Kidney (tissue), 14 donors: ENCODE data around the gene RPRD2. TPM values are rescaled to one million over a fixed set of nuclear protein-coding genes. Genes with fewer than 3 reads are reported as not detected.
A peak's percentile ranks its signal among the peaks of the same experiment; 100 is the strongest.

Experiments
- DNase-seq, 5 donors: peaks; one replicate each; pipeline ENCODE4 v3.0.0-alpha.2; 2013 to 2020
- FAIRE-seq: peaks from 2 replicates; lab custom pipeline; 2012; peaks lifted over from hg19 to GRCh38; lab: Jason Lieb, UNC
- H3K27ac ChIP-seq, 2 donors: one replicate each; pipeline ENCODE4 v1.7.0; 2013; ENCODE audit warnings: low read depth in 2 of 2, low read length in 2 of 2, inconsistent platforms in 1 of 2
- H3K27me3 ChIP-seq: one replicate; pipeline ENCODE4 v1.7.1; 2013; ENCODE audit warnings: low read length, inconsistent platforms; ENCODE audit not compliant: control insufficient read depth, insufficient read depth
- H3K36me3 ChIP-seq, 3 donors: one replicate each; pipeline versions ENCODE4 v1.7.0 to v1.7.1; 2013; ENCODE audit warnings: low read length in 3 of 3, control low read depth in 1 of 3, inconsistent platforms in 1 of 3; ENCODE audit not compliant: insufficient read depth in 3 of 3, control insufficient read depth in 2 of 3
- H3K4me1 ChIP-seq, 3 donors: one replicate each; pipeline versions ENCODE4 v1.7.0 to v1.7.1; 2013; ENCODE audit warnings: low read length in 3 of 3, inconsistent platforms in 1 of 3, low read depth in 1 of 3; ENCODE audit not compliant: control insufficient read depth in 2 of 3, insufficient read depth in 2 of 3
- H3K4me3 ChIP-seq, 3 donors: one replicate each; pipeline versions ENCODE4 v1.7.0 to v1.8.1; 2013; ENCODE audit warnings: low read length in 3 of 3, control low read depth in 1 of 3, inconsistent platforms in 1 of 3
- H3K9ac ChIP-seq, 3 donors: one replicate each; pipeline versions ENCODE4 v1.7.0 to v1.7.1; 2013; ENCODE audit warnings: low read length in 3 of 3, control low read depth in 1 of 3, inconsistent platforms in 1 of 3
- H3K9me3 ChIP-seq, 3 donors: one replicate each; pipeline versions ENCODE4 v1.7.0 to v1.7.1; 2013; ENCODE audit warnings: low read length in 3 of 3, control low read depth in 1 of 3, inconsistent platforms in 1 of 3; ENCODE audit not compliant: control insufficient read depth in 2 of 3, insufficient read depth in 1 of 3
- intact Hi-C: fragments of 100-400 bp; cut with DNase I; formaldehyde crosslinking; loops from one replicate; pipeline ENCODE4 v1.11.1; 2022
- microRNA-seq: library from miRNA; unstranded; fragments of <30 nt; microRNA quantifications from one replicate; pipeline ENCODE4 v1.2.0, GENCODE V29; 2020
- polyA plus RNA-seq: library from polyadenylated mRNA; stranded (reverse); fragments of 350-450 nt; fragmentation: Illumina TruSeq; extraction: RNeasy Lipid Tissue Mini Kit (QIAGEN cat#74804); gene quantifications from one replicate; pipeline ENCODE4 v1.2.3, GENCODE V29; 2014; ENCODE audit warnings: low read depth, low replicate concordance; ENCODE audit not compliant: insufficient read depth
- total RNA-seq: library from RNA; stranded (reverse); fragmentation: NEBNext Ultra II Directional; extraction: Animal tissue kit (Norgen Biotek cat#: 25700); gene quantifications from one replicate; pipeline ENCODE4 v1.2.1, GENCODE V29; 2021
- TF ChIP-seq, protein P1 (sequence below): IDR thresholded peaks from 3 replicates; pipeline ENCODE4 v1.5.1; 2012; ENCODE audit warnings: mild to moderate bottlenecking, moderate library complexity, borderline replicate concordance; ENCODE audit not compliant: insufficient read depth; ENCODE audit errors: extremely low read depth
- donor health status: control.
- donor health status: control.
- donor health status: control.
- donor health status: control.
- donor health status: control.
- donor health status: DM: yes; HTN: yes; CAD: no.
- donor health status: Normal renal cell carcinoma (clear cell type).

Gene RPRD2
- total and polyA plus RNA-seq, 2 donors from 2014 or later: 9.1 to 40.4 TPM

DNA sequence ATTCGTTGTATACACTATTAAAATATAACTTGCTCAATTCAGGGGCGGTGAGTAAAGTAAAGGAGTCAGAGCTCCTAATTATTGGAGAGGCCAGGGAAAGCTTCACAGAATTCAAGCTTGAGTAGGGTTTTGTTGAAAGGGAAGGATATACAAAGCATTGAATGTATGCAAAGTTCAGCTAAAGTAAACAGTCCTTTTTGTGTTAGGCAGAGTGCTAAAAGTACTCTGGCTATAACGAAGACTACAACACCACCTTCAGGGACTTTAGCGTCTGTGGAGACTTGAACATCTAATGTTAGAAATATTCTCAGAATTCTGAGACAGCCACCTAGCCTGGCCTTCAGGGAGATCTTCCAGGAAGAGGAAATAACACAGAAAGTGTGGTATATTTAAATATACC lies 152.7 kb downstream of the RPRD2 start:
- Histone ChIP-seq H3K27ac (no peak overlapping the region), H3K36me3 (no peaks in the 10 kb centered on the region), H3K9me3 (no peaks in the 10 kb centered on the region), H3K9ac (peak overlapping the region in 2 of 3 donors; percentile 2 to 35), H3K27me3 (no peaks in the 10 kb centered on the region), H3K4me1 (peaks cover 2 to 4% (median 3%) of the 10 kb centered on the region in 3 donors), H3K4me3 (peak overlapping the region; percentile 0 to 75 (median 9))
- intact Hi-C loops: no loop called here
- FAIRE-seq (no peak), DNase-seq (peak in 1 of 5 donors; percentile 48)
- TF ChIP-seq, protein P1, sequence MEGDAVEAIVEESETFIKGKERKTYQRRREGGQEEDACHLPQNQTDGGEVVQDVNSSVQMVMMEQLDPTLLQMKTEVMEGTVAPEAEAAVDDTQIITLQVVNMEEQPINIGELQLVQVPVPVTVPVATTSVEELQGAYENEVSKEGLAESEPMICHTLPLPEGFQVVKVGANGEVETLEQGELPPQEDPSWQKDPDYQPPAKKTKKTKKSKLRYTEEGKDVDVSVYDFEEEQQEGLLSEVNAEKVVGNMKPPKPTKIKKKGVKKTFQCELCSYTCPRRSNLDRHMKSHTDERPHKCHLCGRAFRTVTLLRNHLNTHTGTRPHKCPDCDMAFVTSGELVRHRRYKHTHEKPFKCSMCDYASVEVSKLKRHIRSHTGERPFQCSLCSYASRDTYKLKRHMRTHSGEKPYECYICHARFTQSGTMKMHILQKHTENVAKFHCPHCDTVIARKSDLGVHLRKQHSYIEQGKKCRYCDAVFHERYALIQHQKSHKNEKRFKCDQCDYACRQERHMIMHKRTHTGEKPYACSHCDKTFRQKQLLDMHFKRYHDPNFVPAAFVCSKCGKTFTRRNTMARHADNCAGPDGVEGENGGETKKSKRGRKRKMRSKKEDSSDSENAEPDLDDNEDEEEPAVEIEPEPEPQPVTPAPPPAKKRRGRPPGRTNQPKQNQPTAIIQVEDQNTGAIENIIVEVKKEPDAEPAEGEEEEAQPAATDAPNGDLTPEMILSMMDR: no peak

DNA sequence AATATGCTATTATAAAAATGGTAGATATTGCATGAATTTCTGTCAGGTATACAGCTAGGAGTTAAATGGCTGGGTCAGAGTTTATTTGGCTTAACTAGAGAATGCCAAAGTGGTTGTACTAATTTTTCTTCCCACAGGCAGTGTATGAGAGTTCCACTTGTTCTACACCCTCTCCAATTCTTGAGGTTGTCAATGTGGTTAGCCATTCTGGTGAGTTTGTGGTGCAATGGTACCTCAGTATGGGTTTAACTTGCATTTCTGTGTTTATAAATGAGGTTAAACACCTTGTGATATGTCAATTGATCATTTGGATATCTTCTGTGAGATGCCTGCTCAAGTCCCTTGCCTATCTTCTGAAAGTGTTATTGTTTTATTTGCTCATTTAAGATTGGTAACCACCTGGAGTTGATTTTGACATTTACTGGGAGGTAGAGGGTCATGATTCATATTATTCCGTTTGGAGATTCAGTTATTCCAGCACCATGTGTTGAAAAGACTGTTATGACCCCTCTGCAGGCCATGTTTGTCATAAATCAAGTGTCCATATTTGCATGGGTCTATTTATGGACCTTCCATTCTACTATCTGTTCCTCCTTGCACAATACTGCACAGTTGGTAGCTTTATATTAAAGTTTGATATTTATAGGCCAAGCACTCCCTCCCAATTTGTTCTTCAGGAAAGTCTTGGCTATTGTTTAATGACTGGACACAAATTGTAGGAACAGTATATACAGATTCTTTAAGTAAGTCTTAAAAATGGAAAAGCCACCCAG lies 157.4 kb downstream of the RPRD2 start:
- Histone ChIP-seq H3K4me1 (peaks cover 0 to 1% (median 1%) of the 10 kb centered on the region in 3 donors), H3K36me3 (no peaks in the 10 kb centered on the region), H3K9ac (no peak overlapping the region), H3K27me3 (no peaks in the 10 kb centered on the region), H3K9me3 (no peaks in the 10 kb centered on the region), H3K27ac (no peak overlapping the region), H3K4me3 (no peak overlapping the region)
- no peak for FAIRE-seq
- intact Hi-C loops: no loop called here
- TF ChIP-seq, protein P1: no peak
- no peak for DNase-seq

DNA sequence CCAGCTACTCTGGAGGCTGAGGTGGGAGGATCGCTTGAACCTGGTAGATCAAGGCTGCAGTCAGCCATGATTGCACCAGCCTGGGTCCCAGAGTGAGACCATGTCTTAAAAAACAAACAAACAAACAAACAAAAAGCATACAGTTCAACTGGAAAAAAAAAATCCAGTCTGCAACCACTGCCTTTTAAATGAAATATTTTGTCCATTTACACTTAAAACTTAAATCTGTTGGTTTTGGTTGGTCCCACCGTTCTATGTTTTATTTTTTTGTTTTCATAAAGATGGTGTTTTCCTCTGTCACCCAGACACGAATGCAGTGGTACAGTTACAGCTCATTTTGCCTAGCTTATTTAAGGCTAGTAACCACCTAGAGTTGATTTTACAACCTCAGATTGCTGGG lies 161.4 kb downstream of the RPRD2 start:
- Histone ChIP-seq H3K4me1 (no peaks in the 10 kb centered on the region), H3K36me3 (no peaks in the 10 kb centered on the region), H3K9me3 (no peaks in the 10 kb centered on the region), H3K27me3 (no peaks in the 10 kb centered on the region), H3K4me3 (no peak overlapping the region), H3K27ac (no peak overlapping the region), H3K9ac (no peak overlapping the region)
- intact Hi-C loops: no loop called here
- TF ChIP-seq, protein P1: no peak
- DNase-seq (no peak), FAIRE-seq (no peak)

Small RNAs within 50 kb of the gene (microRNA-seq; reads per million reads assigned to microRNA genes)
- not detected for gene MIR6878

Other genes with a start within 250 kb of the RPRD2 start
- gene PLEKHO1, start 214.2 kb upstream of the RPRD2 start, total RNA-seq: 32.7 TPM
- gene PLEKHO1, start 214.2 kb upstream of the RPRD2 start, polyA plus RNA-seq: 28.0 TPM
- gene ANP32E, start 128.0 kb upstream of the RPRD2 start, total RNA-seq: 41.7 TPM
- 22.1 TPM for gene ANP32E, start 128.0 kb upstream of the RPRD2 start, polyA plus RNA-seq
- gene CA14, start 106.4 kb upstream of the RPRD2 start, total RNA-seq: 0.35 TPM
- 0.41 TPM for gene CA14, start 106.4 kb upstream of the RPRD2 start, polyA plus RNA-seq
- 147 TPM for gene APH1A, start 95.1 kb upstream of the RPRD2 start, total RNA-seq
- gene APH1A, start 95.1 kb upstream of the RPRD2 start, polyA plus RNA-seq: 116 TPM
- 17.1 TPM for gene C1orf54, start 91.4 kb upstream of the RPRD2 start, total RNA-seq
- gene C1orf54, start 91.4 kb upstream of the RPRD2 start, polyA plus RNA-seq: 67.2 TPM
- gene CIART, start 81.6 kb upstream of the RPRD2 start, total RNA-seq: 8.8 TPM
- gene CIART, start 81.6 kb upstream of the RPRD2 start, polyA plus RNA-seq: 9.1 TPM
- 71.7 TPM for gene MRPS21, start 70.3 kb upstream of the RPRD2 start, total RNA-seq
- gene MRPS21, start 70.3 kb upstream of the RPRD2 start, polyA plus RNA-seq: 134 TPM
- gene PRPF3, start 42.6 kb upstream of the RPRD2 start, total RNA-seq: 62.3 TPM
- 24.0 TPM for gene PRPF3, start 42.6 kb upstream of the RPRD2 start, polyA plus RNA-seq
- 25.6 TPM for gene TARS2, start 123.3 kb downstream of the RPRD2 start, total RNA-seq
- 20.4 TPM for gene TARS2, start 123.3 kb downstream of the RPRD2 start, polyA plus RNA-seq
- gene ECM1, start 144.0 kb downstream of the RPRD2 start, total RNA-seq: 9.2 TPM
- 36.4 TPM for gene ECM1, start 144.0 kb downstream of the RPRD2 start, polyA plus RNA-seq
- gene FALEC, start 151.6 kb downstream of the RPRD2 start, total RNA-seq: not detected
- gene FALEC, start 151.6 kb downstream of the RPRD2 start, polyA plus RNA-seq: not detected
- gene ADAMTSL4, start 185.3 kb downstream of the RPRD2 start, total RNA-seq: 20.0 TPM
- 6.9 TPM for gene ADAMTSL4, start 185.3 kb downstream of the RPRD2 start, polyA plus RNA-seq
- gene MCL1, start 215.5 kb downstream of the RPRD2 start, total RNA-seq: 253 TPM
- 79.5 TPM for gene MCL1, start 215.5 kb downstream of the RPRD2 start, polyA plus RNA-seq